ENCODE results near the gene CFDP1. TPM values are rescaled to one million over a fixed set of nuclear protein-coding genes. Genes with fewer than 3 reads are reported as not detected.
A peak's percentile ranks its signal among the peaks of the same experiment; 100 is the strongest.

CFDP1 gene
- total RNA-seq, 2 donors from 2014 or later, result 88.7 to 117 TPM

- Histone ChIP-seq H3K27ac (ENCODE audit: low read depth, low read length) (no peak overlapping the region), H3K9ac (ENCODE audit: extremely low read depth, low read length, poor library complexity, severe bottlenecking) (no peak overlapping the region), H3K36me3 (ENCODE audit: control insufficient read depth, insufficient read depth, low read length) (peaks cover 52% of the 10 kb centered on the region), H3K4me1 (ENCODE audit: control insufficient read depth, insufficient read depth, low read length) (no peaks in the 10 kb centered on the region), H3K27me3 (ENCODE audit: control insufficient read depth, insufficient read depth, low read length, poor library complexity, severe bottlenecking) (no peaks in the 10 kb centered on the region), H3K4me3 (ENCODE audit: low read length) (no peak overlapping the region), H3K9me3 (ENCODE audit: control insufficient read depth, low read length) (no peaks in the 10 kb centered on the region)
- H3K9me3 Mint-ChIP-seq, result no peaks in the 10 kb centered on the region
- DNase-seq, result no peak
- TF ChIP-seq CTCF (conservative IDR thresholded peaks at IDR 0.05), result no peak
- H3K36me3 Mint-ChIP-seq (ENCODE audit: low read depth), result peaks cover 42% of the 10 kb centered on the region
- no peak overlapping the region for H3K4me3 Mint-ChIP-seq
- H3K27me3 Mint-ChIP-seq (ENCODE audit: insufficient read depth), result no peaks in the 10 kb centered on the region
- no peak overlapping the region for H3K27ac Mint-ChIP-seq
- 94 to 100% methylated on average over 1 to 4 of the region's 4 CpGs for WGBS, 2 experiments (ENCODE audit: insufficient coverage in 1 of 2, insufficient read length in 1 of 2)
- peaks cover 3% of the 10 kb centered on the region for H3K4me1 Mint-ChIP-seq
Measured at GRCh38 chr16:75293173-75293572, 140.1 kb downstream of the CFDP1 start.

GRCh38 chr16:75292691-75293090, 140.6 kb downstream of the CFDP1 start:
- Mint-ChIP-seq H3K9me3 (no peaks in the 10 kb centered on the region), H3K36me3 (ENCODE audit: low read depth) (peaks cover 39% of the 10 kb centered on the region), H3K4me3 (no peak overlapping the region), H3K27me3 (ENCODE audit: insufficient read depth) (no peaks in the 10 kb centered on the region), H3K4me1 (peaks cover 3% of the 10 kb centered on the region), H3K27ac (no peak overlapping the region)
- TF ChIP-seq CTCF (conservative IDR thresholded peaks at IDR 0.05), result no peak
- Histone ChIP-seq H3K4me1 (ENCODE audit: control insufficient read depth, insufficient read depth, low read length) (no peaks in the 10 kb centered on the region), H3K27me3 (ENCODE audit: control insufficient read depth, insufficient read depth, low read length, poor library complexity, severe bottlenecking) (no peaks in the 10 kb centered on the region), H3K36me3 (ENCODE audit: control insufficient read depth, insufficient read depth, low read length) (peaks cover 47% of the 10 kb centered on the region), H3K9me3 (ENCODE audit: control insufficient read depth, low read length) (no peaks in the 10 kb centered on the region), H3K4me3 (ENCODE audit: low read length) (no peak overlapping the region), H3K27ac (ENCODE audit: low read depth, low read length) (no peak overlapping the region), H3K9ac (ENCODE audit: extremely low read depth, low read length, poor library complexity, severe bottlenecking) (no peak overlapping the region)
- DNase-seq, result no peak
- 84 to 89% methylated on average over 3 of the region's 3 CpGs for WGBS, 2 experiments (ENCODE audit: insufficient coverage in 1 of 2, insufficient read length in 1 of 2)

- Mint-ChIP-seq H3K4me1 (peaks cover 3% of the 10 kb centered on the region), H3K27me3 (ENCODE audit: insufficient read depth) (no peaks in the 10 kb centered on the region), H3K27ac (peak overlapping the region; percentile 2), H3K4me3 (no peak overlapping the region), H3K9me3 (peaks cover 4% of the 10 kb centered on the region), H3K36me3 (ENCODE audit: low read depth) (peaks cover 44% of the 10 kb centered on the region)
- Histone ChIP-seq H3K4me1 (ENCODE audit: control insufficient read depth, insufficient read depth, low read length) (no peaks in the 10 kb centered on the region), H3K27me3 (ENCODE audit: control insufficient read depth, insufficient read depth, low read length, poor library complexity, severe bottlenecking) (no peaks in the 10 kb centered on the region), H3K4me3 (ENCODE audit: low read length) (no peak overlapping the region), H3K9ac (ENCODE audit: extremely low read depth, low read length, poor library complexity, severe bottlenecking) (no peak overlapping the region), H3K27ac (ENCODE audit: low read depth, low read length) (no peak overlapping the region), H3K9me3 (ENCODE audit: control insufficient read depth, low read length) (peaks cover 4% of the 10 kb centered on the region), H3K36me3 (ENCODE audit: control insufficient read depth, insufficient read depth, low read length) (peaks cover 37% of the 10 kb centered on the region)
- TF ChIP-seq CTCF (conservative IDR thresholded peaks at IDR 0.05), result no peak
- DNase-seq, result peak; percentile 79
Measured at GRCh38 chr16:75289189-75289588, 144.1 kb downstream of the CFDP1 start.

Data from endodermal cell (in vitro differentiated cells).